Esophagus muscularis mucosa (tissue), 3 donors: ENCODE measurements around the gene ISOC2.

Experiments used
- POLR2A ChIP-seq: fragments of 450-650 bp; IDR thresholded peaks from one replicate; pipeline ENCODE4 v1.6.1; 2017; ENCODE audit warnings: antibody characterized with exemption, moderate library complexity, mild to moderate bottlenecking, low read depth
- TF ChIP-seq, protein P1 (sequence below), 3 experiments: fragments of 200-600 bp in 2 of 3; fragments of 450-650 bp in 1 of 3; sonication (generic) in 2 of 3; IDR thresholded peaks; one replicate each; pipeline ENCODE4 v1.5.1; 2017 to 2019; ENCODE audit warnings: antibody characterized with exemption in 3 of 3, mild to moderate bottlenecking in 2 of 3, moderate library complexity in 1 of 3

DNA sequence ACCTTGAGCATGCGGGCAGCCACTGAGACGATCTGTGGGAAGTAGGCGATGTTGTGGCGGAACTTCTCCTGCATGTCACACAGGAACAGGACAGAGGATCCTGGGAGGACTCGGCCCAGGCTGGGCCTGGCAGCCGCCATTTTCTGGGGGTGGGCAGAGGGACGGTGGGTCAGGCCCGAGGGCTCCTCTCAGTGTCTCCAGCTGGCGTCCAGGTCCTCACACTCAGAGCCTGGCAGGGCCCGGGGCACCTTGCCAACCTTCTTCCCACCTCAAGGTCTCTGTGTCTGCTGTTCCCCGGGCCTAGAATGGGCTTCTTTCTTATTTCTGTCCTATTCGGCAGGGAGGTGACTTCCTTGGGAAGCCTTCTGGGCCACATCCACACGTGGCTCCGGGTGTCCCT is 5.1 kb downstream of the ISOC2 start:
- TF ChIP-seq, protein P1, sequence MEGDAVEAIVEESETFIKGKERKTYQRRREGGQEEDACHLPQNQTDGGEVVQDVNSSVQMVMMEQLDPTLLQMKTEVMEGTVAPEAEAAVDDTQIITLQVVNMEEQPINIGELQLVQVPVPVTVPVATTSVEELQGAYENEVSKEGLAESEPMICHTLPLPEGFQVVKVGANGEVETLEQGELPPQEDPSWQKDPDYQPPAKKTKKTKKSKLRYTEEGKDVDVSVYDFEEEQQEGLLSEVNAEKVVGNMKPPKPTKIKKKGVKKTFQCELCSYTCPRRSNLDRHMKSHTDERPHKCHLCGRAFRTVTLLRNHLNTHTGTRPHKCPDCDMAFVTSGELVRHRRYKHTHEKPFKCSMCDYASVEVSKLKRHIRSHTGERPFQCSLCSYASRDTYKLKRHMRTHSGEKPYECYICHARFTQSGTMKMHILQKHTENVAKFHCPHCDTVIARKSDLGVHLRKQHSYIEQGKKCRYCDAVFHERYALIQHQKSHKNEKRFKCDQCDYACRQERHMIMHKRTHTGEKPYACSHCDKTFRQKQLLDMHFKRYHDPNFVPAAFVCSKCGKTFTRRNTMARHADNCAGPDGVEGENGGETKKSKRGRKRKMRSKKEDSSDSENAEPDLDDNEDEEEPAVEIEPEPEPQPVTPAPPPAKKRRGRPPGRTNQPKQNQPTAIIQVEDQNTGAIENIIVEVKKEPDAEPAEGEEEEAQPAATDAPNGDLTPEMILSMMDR (IDR thresholded peaks at IDR 0.05) = no peak
- no peak for TF ChIP-seq POLR2A
